Peyer's patch (tissue), 4 donors: ENCODE results near the gene MEGF6.

Experiments used
- POLR2A ChIP-seq, 2 donors: fragments of 450-650 bp; IDR thresholded peaks; one replicate each; pipeline ENCODE4 v1.5.1; 2017; ENCODE audit warnings: antibody characterized with exemption in 2 of 2, mild to moderate bottlenecking in 2 of 2, moderate library complexity in 2 of 2
- TF ChIP-seq, protein P1 (sequence below), 6 experiments: fragments of 450-650 bp in 4 of 6; fragments of 200-600 bp in 2 of 6; sonication (generic) in 1 of 6; IDR thresholded peaks; one replicate each; pipeline ENCODE4 v1.5.1; 2017 to 2019; ENCODE audit warnings: antibody characterized with exemption in 6 of 6, mild to moderate bottlenecking in 3 of 6, moderate library complexity in 1 of 6

DNA sequence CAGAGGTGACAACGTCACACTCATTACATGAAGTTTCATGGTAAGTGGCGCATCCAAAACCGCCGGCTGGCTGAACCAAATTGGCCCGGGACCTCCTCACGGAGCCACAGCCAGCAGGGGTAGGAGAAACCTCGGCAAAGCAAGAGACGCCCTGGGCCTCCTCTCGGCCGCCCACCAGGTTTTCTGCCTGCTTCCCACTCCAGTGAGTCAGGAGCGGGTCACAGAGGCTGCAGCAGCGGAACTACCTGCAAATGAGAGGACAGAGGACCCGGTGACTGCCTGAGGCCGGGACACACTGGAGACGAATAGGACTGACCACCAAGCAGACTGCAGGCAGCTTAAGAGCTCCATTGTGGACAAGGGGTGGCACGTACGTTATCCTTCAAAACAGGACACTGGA is 55.0 kb downstream of the MEGF6 start:
- TF ChIP-seq POLR2A (IDR thresholded peaks at IDR 0.05) = no peak
- TF ChIP-seq, protein P1, sequence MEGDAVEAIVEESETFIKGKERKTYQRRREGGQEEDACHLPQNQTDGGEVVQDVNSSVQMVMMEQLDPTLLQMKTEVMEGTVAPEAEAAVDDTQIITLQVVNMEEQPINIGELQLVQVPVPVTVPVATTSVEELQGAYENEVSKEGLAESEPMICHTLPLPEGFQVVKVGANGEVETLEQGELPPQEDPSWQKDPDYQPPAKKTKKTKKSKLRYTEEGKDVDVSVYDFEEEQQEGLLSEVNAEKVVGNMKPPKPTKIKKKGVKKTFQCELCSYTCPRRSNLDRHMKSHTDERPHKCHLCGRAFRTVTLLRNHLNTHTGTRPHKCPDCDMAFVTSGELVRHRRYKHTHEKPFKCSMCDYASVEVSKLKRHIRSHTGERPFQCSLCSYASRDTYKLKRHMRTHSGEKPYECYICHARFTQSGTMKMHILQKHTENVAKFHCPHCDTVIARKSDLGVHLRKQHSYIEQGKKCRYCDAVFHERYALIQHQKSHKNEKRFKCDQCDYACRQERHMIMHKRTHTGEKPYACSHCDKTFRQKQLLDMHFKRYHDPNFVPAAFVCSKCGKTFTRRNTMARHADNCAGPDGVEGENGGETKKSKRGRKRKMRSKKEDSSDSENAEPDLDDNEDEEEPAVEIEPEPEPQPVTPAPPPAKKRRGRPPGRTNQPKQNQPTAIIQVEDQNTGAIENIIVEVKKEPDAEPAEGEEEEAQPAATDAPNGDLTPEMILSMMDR (IDR thresholded peaks at IDR 0.05) = no peak
